Ecto neural progenitor cell (in vitro differentiated cells): Measurements from ENCODE around the gene PPARA.

Experiments used
- DNase-seq: peaks from one replicate; pipeline ENCODE4 v3.0.0-alpha.2; 2018; ENCODE audit warnings: low spot score

Gene PPARA

GRCh38 chr22:46143491-46144147 lies 6.7 kb upstream of the PPARA start:
- DNase-seq, result no peak

DNA sequence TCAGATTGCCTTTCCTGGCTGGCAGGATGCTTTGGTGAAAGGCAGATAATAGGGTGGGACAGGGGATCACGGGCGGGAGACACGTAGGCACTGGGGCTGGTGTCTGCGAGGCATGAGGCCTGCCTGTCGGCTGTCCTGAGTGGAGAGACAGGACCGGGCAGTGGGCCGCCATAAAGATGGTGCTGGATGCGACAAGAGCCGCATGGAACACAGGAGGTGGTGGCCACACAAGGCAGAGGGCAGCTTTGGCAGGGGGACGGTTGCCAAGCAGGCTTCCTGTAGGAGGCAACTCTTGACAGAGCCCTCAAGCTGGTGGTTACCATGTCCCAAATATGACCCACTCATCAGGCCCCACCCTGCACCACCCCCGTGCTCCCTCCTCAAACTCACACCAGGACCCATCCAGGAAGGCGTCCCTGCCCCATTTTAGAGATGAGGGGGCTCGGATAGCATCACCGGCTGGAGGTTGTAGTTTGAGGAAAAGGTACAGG lies 4.9 kb upstream of the PPARA start:
- no peak for DNase-seq

- DNase-seq, result no peak
Measured at GRCh38 chr22:46145896-46146295, 4.4 kb upstream of the PPARA start.

GRCh38 chr22:46146329-46146728 lies 4.0 kb upstream of the PPARA start:
- DNase-seq, result no peak

GRCh38 chr22:46147061-46147460 lies 3.3 kb upstream of the PPARA start:
- no peak for DNase-seq

GRCh38 chr22:46147471-46148267 lies 2.7 kb upstream of the PPARA start:
- DNase-seq, result no peak

GRCh38 chr22:46148336-46148735 lies 2.0 kb upstream of the PPARA start:
- DNase-seq, result no peak

DNA sequence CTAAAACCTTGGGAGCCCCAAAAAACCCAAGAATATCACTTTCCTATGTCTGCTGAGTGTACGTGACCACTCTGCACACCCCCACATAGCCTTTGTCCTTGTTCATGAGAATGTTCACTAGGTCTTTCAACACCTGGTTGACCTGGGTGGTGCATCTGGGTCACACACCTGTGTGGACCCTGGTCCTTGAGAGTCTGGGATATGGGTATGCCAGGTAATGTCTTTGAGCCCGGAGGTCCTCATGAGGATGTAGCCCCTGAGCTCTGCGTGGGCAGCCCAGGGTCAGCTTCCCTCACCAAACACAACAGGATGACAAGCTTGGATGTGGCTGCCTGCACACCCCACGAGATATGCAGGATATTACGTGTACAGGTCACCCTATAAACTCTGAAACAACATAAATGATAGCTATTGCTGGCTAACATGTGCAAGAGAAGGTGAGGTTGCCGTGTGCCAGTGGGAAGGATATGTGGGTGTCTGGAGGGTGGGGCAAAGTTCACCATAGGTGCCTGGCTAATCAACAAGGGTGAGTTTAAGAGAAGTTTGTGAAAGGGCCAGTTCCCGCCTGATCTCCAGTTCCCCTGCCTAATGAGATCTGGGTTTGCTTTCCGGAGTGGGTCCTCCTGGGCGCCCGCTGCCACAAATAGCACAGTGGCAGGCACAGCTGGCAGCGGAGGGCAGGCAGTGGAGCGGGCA lies 1.4 kb upstream of the PPARA start:
- no peak for DNase-seq

GRCh38 chr22:46149512-46150033 lies 753 bp upstream of the PPARA start:
- peak; percentile 72 for DNase-seq

DNA sequence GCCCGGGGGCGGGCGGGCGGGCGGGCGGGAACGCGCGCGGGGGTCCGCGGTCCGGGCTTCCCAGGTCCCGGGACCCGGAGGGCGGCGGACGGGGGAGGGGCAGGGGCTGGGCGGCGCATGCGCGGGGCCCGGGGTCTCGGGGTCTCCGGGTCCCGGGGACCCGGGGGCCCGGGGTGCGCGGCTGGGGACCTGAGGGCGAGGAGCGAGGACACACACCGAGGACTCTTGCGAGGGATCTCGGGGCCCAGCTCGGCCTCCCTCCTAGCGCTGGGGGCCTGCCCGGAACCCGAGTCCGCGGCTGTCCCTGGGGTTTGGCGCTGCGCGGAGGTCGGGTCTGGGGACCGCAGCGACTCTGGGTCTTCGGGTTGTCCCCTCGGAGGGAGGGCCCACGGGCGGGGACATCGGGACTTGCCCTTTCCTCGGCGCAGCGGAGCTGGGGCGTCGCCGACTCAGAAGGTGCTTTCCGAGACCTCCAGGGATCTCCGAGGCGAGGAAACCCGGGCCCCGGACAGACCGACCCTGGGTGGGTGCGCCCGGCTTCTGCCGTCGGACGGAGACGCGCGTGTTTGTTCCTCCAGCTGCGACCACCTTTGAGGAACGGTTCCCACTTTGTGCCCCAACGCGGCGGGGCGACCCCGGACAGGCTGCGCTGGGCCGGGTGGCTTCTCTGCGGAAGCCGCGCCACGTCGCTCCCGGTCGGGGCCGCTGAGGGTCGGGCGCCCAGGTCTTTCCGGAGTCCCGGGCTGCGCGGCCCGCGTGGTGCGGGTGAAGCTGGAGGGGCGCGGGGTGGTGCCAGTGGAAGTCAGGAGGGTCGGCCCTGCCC lies 540 bp downstream of the PPARA start:
- peak; percentile 72 for DNase-seq

- DNase-seq, result no peak
Measured at GRCh38 chr22:46153930-46154329, 3.6 kb downstream of the PPARA start.

GRCh38 chr22:46156031-46156430 lies 5.7 kb downstream of the PPARA start:
- DNase-seq, result no peak

DNA sequence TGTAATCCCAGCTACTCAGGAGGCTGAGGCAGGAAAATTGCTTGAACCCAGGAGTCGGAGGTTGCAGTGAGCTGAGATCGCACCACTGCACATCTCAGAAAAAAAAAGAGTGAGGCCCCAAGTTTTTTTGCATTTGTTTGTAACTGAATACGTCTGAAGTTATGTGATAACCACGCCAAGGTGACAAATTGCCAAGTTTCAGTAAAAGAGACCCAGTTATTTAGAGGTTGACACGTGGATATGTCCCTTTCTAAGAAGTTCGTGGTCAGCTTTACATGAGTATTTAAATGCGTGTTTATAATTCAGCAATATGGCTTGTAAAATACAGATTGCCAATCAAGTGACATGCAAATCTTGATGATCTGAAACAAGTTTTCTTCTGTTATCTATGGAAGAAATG lies 8.0 kb downstream of the PPARA start:
- no peak for DNase-seq

DNA sequence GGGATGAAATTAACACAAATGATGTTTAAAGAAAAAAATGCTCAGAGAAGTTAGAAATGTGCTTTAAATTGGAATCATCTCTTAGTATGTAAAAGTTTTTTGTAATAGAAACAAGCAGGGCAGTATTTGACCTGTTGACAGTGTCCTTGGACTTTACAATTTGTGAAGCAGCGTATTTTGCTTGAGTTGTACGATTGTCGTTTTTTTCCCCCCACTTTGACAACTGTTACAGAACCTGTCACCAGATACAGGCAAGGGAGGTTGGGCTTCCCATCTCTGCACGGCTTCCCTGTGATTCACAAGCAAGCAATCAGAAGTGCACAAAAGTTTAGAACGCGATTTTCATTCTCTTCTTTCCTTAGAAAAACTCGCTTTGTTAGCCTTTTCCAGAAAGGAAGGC lies 8.9 kb downstream of the PPARA start:
- DNase-seq, result no peak

- DNase-seq, result no peak
Measured at GRCh38 chr22:46159777-46160176, 9.5 kb downstream of the PPARA start.

DNA sequence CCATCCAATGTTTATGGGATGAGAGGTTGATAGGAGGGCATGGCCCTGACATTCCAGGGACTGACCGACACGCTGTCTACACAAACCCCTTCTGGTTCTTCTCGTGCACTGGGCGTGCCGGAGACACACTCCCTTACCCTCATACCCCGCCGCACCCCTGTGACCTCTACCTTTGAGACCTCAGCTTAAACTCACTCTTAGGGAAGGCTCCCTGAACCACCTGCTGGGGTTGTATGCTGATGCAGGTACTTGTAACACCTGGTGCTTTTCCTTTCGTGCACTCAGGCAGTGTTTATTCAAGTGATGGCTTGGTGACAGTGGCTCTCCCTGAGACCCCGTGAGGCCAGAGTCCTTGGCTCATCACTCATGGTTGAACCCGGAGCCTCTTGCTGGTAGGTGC lies 12.0 kb downstream of the PPARA start:
- DNase-seq, result no peak

DNA sequence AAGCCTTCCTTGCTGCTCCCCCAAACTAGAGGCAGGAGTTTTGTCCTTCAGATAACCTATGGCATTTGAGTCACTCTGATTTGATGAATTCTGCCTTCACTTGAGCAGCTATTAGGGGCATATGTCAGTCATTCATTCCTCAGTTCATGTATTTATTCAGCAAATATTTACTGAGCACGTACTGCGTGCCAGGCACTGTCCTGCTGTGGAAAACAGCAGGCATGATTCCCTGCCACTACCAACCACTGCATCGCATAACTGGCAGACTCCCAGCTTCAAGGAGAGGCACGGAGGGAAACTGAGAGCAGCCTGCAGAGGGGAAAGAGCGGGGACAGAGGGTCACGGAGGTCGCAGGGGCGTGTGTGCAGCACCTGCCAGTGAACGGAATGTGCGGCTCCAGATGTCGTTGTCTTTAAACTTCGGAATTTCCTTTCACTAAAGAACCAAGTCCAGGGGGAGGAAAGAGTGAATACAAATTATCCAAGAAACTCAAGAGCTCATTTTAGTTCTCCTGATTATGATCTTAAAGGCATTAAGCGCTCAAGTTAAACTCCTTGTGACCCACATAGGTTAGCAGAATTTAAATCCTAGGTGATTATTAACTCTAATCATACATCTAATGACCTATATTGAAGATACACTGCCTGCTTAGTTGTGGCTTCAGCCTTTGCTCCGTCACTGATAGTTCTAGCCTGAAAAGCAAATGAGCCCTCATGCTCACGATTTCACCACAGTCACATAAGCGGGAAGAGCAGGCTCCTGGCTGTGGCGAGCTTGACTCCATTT lies 12.6 kb downstream of the PPARA start:
- DNase-seq, result no peak

DNA sequence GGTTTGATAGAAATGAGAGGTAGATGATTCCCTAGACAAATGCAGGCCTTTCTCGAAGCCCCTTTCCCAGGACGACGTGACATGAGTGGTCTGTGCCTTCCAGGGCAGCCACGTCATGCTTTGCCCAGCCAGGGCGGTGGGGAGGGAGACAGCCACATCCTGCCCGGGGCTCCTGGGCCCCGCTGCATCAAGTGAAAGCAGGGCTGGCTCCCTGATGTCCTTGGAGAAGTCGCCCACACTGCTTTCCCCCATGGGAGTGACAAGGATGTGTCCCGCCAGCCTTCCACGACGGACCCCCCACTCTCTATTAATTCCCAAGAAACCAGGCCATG lies 13.2 kb downstream of the PPARA start:
- no peak for DNase-seq

DNA sequence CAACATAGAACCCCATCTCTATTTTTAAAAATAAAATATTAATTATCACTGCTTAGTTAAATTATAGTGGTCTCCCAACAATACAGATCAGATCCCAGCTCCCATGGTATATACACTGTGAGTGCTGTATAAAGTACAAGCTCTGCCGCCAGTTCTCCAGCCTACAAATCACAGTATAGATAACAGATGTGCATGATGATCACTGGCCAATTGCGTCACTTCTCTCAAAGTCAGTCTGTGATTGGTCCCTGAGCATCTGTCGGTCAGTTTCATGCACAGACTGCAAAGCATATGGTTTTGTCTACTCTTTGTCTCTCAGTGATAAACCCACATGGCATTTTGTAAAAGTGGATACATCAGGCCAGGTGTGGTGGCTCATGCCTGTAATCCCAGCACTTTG lies 15.7 kb downstream of the PPARA start:
- no peak for DNase-seq

- DNase-seq, result no peak
Measured at GRCh38 chr22:46169628-46170027, 19.3 kb downstream of the PPARA start.

- DNase-seq, result no peak
Measured at GRCh38 chr22:46171940-46172339, 21.6 kb downstream of the PPARA start.
